GM12873 (cell line): ENCODE data around the gene DNAAF6.

ENCODE experiments used
- CTCF ChIP-seq: IDR thresholded peaks from 2 replicates; pipeline ENCODE4 v1.5.1; 2012; ENCODE audit warnings: low read depth, mild to moderate bottlenecking, moderate library complexity, low read length, control low read depth; ENCODE audit not compliant: insufficient read depth; ENCODE audit errors: missing control alignments

Gene DNAAF6

GRCh38 chrX:107199491-107199890 is 6.9 kb upstream of the DNAAF6 start:
- no peak for TF ChIP-seq CTCF

DNA sequence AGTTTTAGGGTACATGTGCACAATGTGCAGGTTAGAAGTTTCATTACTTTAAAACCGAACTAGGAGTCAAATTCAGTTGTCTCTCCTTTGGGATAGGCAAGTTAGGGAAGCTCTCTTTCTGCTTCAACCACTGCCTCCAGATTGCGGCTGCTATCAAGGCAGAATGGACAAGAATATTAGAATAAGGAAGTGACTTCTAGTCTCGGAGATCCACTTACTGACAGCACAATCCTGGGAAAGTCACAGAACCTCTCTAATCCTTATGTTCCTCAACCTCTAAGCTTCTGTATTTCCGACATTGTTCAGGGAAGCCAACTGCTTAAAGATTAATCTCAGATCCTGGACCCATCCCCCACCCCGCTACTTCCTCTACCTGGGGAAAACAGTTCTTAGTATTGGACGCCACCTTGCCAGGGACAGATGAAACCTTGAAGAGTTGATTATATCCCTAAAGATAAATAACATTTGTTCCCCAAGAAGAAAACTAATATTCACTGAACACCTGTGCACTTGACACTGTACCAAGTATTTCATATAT is 2.3 kb upstream of the DNAAF6 start:
- TF ChIP-seq CTCF, result no peak

DNA sequence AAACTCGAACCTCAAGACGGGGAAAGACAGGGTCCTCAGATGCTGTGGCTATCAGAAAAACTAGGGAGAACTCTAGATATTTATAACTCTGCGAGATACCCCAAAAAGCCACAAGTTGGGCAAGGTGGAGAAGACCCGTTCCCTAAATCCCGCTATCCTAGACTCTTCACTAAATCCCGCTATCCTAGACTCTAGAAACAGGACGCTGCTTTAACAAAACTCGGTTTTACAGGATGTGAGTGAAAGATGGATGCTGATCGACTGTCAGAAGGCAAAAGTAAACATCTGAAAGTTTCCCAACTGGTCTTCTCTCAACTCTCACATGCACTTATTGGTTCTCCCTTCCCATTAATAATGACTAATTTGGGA is 270 bp downstream of the DNAAF6 start:
- no peak for TF ChIP-seq CTCF

DNA sequence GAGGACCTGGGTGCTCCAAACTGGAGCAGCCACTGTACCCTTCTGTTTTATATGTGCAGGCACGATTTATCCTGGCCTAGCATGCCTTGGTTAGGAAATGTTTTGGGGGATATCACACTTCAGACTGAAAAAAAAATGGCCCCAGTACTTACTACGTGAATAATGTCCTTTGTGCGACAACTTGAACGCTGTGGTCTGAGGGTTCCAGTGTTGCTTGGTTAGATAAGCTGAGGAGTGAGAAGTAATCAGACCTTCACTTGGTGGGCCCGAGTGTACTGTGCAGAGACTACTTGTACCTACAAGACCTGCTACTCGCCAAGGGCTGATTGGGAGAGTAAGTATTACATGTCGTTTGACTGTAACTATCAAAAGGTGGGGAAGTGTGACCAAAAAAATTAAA is 678 bp downstream of the DNAAF6 start:
- no peak for TF ChIP-seq CTCF

- no peak for TF ChIP-seq CTCF
These were observed 1.5 kb downstream of the DNAAF6 start for GRCh38 chrX:107207943-107208342.

DNA sequence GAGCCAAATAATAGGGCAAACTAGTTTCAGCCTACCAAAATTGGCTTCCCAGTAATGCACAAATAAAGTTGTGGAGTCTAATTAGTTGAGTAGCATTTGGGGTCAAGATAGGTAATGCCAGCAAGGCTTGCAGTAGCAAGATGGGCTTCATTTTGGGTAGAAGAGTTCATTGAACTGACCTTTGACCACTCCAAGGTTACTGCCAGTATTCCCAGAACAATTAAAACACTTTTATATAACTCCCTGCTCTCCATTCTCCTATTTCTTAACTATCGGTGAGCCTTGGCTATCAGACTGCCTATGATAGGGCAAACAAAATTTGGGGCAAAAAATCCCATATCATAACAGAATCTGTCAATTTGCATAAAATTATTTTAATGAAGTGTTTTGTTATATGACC is 7.1 kb downstream of the DNAAF6 start:
- no peak for TF ChIP-seq CTCF

- no peak for TF ChIP-seq CTCF
These were observed 20.3 kb downstream of the DNAAF6 start for GRCh38 chrX:107226757-107227156.
